ENCODE results near the gene MEGF10.
"Not testable (repeated sequence)": the region's sequence is repeated elsewhere in the genome, so short reads cannot be mapped to it uniquely, and the experiment has no call there.

Gene MEGF10

GRCh38 chr5:127298656-127299055 lies 8.1 kb downstream of the MEGF10 start:
- no peak for DNase-seq

GRCh38 chr5:127299678-127300077 lies 9.1 kb downstream of the MEGF10 start:
- no peak for DNase-seq

DNA sequence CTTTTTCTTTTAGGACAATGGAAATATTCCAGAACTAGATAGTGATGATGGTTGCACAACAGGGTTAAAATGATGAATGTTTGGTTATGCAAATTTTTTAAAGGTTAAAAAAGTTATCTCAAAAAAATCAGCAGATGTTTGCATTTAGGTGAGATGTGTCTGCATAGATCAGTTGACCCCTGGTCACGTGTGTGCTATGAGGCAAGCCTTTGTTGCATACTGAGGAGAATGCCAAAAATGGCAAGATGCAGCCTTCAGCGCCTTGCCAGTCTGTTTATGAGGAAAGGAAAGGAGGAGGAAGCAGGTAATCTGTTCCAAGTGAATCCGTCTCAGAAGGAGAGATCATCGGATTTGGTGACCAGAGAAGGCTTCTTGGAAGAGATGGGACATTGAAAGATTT lies 11.9 kb downstream of the MEGF10 start:
- no peak for DNase-seq

GRCh38 chr5:127303404-127303803 lies 12.8 kb downstream of the MEGF10 start:
- no peak for DNase-seq

- DNase-seq, result no peak
These were observed 14.9 kb downstream of the MEGF10 start for GRCh38 chr5:127305493-127305892.

DNA sequence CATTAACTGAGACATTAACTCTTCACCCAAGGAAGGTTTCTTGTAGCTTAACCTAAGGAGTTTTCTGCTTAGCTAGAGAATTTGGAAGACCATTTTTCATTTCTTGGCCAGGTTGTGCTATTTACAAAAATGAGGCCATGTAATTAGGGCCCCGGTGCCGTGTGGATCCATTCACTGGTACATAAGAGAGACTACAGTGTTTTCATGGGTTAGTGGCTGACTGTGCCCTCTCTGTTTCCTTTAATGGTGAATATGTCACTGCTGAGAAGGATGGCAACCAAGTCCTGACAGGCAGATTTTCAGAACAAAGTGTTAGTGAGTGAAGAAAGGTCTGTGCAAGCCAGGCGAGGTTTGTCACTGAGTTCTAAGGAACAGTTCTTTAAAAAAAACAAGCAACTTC lies 15.4 kb downstream of the MEGF10 start:
- DNase-seq, result no peak

GRCh38 chr5:127306647-127307046 lies 16.1 kb downstream of the MEGF10 start:
- no peak for DNase-seq

GRCh38 chr5:127307868-127308267 lies 17.3 kb downstream of the MEGF10 start:
- no peak for DNase-seq

DNA sequence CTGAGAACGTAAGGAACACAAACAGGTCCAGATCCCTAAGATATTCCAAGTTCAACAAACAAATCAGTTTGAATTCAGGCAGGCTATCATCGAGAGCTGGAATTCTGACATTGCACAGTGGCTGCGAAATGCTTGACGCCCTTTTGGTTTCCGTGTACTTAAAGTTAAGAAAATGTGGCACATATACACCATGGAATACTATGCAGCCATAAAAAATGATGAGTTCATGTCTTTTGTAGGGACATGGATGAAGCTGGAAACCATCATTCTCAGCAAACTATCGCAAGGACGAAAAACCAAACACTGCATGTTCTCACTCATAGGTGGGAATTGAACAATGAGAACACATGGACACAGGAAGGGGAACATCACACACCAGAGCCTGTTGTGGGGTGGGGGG lies 17.7 kb downstream of the MEGF10 start:
- not testable (repeated sequence) for DNase-seq

DNA sequence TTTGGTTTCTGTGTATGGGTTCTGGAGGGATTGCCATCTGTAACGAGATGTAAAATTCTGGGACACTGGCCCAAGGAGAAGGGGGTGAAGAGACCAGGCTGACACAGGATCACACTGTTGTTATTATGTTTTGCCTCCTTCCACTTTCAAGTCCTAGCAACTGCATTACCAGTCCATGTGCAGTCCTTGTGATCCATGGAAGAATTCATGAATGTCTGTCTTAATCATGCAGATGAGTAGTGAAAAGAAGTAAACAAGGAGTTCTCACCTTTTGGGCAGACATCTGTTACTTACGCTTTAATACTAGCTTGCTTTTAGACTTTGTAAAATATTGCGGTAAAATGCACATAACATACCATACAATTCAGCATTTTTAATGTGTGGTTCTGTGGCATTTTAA lies 18.3 kb downstream of the MEGF10 start:
- no peak for DNase-seq

GRCh38 chr5:127311349-127311748 lies 20.8 kb downstream of the MEGF10 start:
- DNase-seq, result no peak

- no peak for DNase-seq
These were observed 21.4 kb downstream of the MEGF10 start for GRCh38 chr5:127311781-127312525.

DNA sequence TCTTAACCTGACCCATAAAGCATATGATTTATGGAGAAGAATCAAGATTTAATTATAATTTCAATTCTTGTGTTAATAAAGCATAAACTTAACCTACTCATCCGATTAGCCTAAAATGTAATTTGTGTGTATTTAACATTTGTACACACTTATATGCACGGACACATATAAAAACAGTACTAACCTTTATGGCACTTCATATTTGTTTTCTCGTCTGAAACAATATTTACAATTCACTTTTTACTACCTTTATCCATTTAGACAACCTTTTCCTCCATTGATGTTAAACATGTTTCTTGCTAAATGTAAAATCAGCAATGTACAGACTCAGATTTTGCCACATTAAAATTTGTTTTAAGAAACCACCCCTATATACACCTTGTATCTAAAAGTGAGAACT lies 22.8 kb downstream of the MEGF10 start:
- no peak for DNase-seq

GRCh38 chr5:127313847-127314473 lies 23.4 kb downstream of the MEGF10 start:
- DNase-seq, result peak; percentile 3

DNA sequence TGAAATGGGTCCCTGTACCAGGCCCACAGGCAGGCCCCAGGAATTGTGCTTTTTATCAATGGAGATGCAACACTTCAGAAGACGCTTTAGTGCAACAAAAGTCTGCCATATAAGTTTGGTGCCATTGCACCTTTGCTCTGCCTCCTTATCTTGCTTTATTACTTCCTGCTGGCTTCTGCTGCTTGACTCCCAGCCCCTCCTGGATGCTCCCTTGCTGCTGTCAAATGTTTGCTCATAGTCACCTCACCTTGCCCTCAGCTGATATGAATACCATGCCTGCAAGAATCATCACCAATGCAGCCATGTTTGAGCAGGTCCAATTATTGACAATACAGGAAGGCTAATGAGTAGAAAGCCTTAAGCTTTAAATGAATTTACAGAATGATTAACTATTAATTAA lies 25.4 kb downstream of the MEGF10 start:
- DNase-seq, result no peak

DNA sequence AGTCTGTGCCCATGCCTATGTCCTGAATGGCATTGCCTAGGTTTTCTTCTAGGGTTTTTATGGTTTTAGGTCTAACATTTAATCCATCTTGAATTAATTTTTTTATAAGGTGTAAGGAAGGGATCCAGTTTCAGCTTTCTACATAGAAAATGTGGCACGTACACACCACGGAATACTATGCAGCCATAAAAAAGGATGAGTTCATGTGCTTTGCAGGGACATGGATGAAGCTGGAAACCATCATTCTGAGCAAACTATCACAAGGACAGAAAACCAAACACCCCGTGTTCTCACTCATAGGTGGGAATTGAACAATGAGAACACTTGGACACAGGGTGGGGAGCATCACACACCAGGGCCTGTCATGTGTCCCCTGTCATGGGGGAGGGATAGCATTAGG lies 26.8 kb downstream of the MEGF10 start:
- DNase-seq, result not testable (repeated sequence)

DNA sequence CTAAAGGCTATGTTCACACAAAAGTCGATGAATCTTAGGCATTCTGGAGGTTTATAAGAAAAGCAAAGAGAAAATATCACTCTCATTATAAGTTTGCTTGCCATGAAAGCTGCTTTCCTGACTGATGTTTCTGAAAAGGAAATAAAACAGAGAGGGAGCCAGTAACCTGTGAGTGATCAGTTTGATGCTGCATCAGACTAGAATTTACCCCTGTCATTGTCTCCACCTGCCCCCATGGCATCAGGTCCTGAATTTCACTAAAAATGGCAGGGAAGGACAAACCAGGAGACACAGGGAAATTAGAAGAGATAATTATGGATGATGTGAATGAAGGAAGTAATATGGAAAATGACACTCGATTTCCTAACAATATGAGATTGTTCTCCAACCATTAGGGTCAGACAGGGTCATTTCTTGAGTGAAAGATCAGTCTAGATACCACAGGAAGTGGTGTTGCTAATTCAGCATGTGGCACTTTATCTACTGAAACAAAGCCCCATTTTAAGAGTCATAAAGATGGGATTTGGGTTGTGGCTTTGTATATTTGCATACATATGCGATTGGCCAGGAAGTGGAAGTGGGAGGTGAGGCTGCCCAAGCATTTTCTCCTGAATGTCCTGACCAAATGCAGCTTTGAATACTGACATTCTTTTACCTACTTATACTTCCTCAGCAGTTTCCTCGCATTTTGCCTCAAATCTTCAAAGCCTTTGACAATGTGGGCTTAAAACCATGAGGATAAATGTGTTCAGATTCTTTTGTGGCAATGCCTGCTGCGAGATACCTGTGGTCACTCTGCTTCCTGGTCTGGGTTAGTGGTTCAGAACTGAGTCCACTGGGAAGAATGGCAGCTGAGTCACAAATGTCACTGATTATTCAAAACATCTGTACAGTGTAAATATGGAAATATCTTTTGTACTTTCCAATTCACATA lies 29.7 kb downstream of the MEGF10 start:
- DNase-seq, result peak; percentile 91

GRCh38 chr5:127321465-127321864 lies 30.9 kb downstream of the MEGF10 start:
- no peak for DNase-seq

DNA sequence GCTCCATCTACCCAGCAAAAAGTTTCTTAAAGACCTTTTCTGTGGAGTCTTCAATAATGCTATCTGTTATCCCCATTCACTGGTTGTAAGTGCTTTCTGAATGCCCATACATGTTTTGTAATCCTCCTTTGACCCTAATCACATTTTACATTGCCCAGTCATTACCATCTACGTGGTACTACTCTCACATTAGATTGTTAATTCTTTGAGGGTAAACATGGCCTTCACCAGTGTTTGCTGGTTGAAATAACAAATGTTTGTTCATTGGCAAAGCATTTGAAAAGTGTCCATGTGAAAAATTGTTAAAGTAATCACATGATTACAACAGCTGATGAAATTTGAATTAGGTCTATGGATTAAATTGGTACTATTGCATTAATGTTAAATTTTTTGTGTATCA lies 31.8 kb downstream of the MEGF10 start:
- DNase-seq, result no peak

DNA sequence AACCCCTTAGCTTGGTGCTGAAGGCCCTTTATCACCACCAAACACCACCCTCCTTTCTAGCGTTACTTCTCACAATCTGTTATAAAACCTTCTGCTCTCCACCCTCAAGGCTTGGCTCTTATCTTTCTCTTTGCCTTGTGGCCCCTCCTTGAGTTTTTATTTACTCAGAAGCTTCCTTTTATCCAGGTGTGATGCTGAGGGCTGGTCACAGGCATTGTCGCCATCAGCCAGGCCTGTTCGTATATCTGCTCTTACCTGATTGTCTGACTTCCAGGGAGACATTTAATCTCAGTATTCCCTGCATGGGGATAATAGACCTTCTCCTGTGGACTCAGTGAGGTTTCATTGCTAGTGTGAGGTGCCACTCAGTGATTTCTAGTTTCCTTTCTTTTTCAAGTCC lies 34.2 kb downstream of the MEGF10 start:
- no peak for DNase-seq

DNA sequence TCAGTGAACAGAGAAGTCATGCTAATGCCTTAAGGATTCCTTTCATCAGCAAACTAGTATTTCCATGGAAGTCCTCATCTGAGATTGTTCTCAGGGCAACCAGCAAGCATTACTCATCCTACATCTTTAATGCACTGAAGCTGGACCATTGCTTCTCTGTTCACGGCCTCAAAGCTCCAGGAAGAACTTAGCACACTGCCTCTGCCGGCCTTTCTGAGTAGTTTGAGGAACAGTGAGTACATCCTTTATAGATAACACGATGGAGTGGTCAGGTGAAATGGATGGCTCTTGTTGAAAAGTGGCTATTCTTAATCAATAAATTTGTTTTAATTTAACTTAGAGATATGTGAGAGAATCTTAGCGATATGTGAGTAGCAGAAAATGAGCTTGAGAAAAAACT lies 35.8 kb downstream of the MEGF10 start:
- DNase-seq, result no peak

GRCh38 chr5:127326976-127327755 lies 36.6 kb downstream of the MEGF10 start:
- no peak for DNase-seq

DNA sequence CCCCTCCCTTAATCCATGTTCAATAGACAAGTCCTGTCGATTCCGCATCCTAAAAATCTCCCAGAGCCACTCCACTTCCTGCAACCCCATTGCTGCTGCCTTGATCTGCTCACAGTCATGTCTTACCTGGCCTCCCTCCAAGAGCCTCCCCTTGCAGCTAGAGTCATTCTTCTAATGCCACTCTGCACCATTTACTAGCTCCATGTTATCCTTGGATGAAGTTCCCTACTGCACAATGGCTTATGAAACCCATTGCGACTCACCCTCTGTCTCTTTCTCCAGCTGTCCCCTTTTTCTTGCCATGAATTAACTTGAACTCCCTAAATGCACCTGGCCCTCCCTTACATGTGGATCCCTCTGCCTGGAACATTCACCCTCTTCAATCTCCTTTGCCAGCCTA lies 39.5 kb downstream of the MEGF10 start:
- DNase-seq, result no peak

Measured in MV-4-11 (cell line).